Bronchial epithelial cell (primary cell): ENCODE measurements around the gene AGPAT4. TPM values are rescaled to one million over a fixed set of nuclear protein-coding genes. Genes with fewer than 3 reads are reported as not detected.

Experiments
- DNase-seq: peaks from one replicate; pipeline ENCODE4 v3.0.0-alpha.2; 2010; ENCODE audit warnings: low read depth
- FAIRE-seq: peaks from 2 replicates; lab custom pipeline; 2011; peaks lifted over from hg19 to GRCh38; lab: Jason Lieb, UNC
- H3K27me3 ChIP-seq: 2 replicates; pipeline ENCODE4 v1.5.1; 2011; ENCODE audit warnings: low read length; ENCODE audit not compliant: control insufficient read depth, insufficient read depth
- H3K36me3 ChIP-seq: 2 replicates; pipeline ENCODE4 v1.5.1; 2011; ENCODE audit warnings: low read length; ENCODE audit not compliant: control insufficient read depth, insufficient read depth
- H3K4me3 ChIP-seq: 2 replicates; pipeline ENCODE4 v1.5.1; 2011; ENCODE audit warnings: mild to moderate bottlenecking, low read depth, low read length, control low read depth
- total RNA-seq: library from RNA; depleted of rRNA; stranded (reverse); fragments of >200 nt; gene quantifications from 2 replicates; pipeline ENCODE4 v1.2.1, GENCODE V29; 2014
- TF ChIP-seq, protein P1 (sequence below): IDR thresholded peaks from 2 replicates; pipeline ENCODE4 v1.5.1; 2011; ENCODE audit warnings: mild to moderate bottlenecking, moderate library complexity, low read length, control low read depth, inconsistent platforms; ENCODE audit not compliant: insufficient read depth, severe bottlenecking

Gene AGPAT4
- total RNA-seq, 1 donor from 2014 or later: 2.6 TPM

DNA sequence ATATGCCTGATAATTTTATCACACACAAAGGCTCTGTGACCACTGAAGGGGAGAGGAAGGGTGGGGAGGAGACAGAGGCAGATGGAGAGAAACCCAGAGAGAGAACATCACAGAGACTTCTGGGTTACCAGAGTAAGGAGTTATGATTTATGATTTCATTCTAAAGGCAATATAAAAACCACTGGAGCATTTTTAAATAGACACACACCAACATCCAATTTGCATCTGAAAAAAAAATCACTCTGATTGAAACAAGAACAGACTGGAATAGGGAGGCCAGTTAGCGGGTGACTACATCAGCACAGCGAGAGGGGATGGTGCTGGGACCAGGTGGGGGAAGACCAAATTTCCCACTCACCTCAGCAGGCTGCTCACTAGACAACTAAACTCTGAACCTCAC is 104.8 kb downstream of the AGPAT4 start:
- TF ChIP-seq, protein P1, sequence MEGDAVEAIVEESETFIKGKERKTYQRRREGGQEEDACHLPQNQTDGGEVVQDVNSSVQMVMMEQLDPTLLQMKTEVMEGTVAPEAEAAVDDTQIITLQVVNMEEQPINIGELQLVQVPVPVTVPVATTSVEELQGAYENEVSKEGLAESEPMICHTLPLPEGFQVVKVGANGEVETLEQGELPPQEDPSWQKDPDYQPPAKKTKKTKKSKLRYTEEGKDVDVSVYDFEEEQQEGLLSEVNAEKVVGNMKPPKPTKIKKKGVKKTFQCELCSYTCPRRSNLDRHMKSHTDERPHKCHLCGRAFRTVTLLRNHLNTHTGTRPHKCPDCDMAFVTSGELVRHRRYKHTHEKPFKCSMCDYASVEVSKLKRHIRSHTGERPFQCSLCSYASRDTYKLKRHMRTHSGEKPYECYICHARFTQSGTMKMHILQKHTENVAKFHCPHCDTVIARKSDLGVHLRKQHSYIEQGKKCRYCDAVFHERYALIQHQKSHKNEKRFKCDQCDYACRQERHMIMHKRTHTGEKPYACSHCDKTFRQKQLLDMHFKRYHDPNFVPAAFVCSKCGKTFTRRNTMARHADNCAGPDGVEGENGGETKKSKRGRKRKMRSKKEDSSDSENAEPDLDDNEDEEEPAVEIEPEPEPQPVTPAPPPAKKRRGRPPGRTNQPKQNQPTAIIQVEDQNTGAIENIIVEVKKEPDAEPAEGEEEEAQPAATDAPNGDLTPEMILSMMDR: no peak
- no peaks in the 10 kb centered on the region for H3K27me3 ChIP-seq
- FAIRE-seq: no peak
- H3K36me3 ChIP-seq: peaks cover 1% of the 10 kb centered on the region
- no peak for DNase-seq
- no peak overlapping the region for H3K4me3 ChIP-seq

DNA sequence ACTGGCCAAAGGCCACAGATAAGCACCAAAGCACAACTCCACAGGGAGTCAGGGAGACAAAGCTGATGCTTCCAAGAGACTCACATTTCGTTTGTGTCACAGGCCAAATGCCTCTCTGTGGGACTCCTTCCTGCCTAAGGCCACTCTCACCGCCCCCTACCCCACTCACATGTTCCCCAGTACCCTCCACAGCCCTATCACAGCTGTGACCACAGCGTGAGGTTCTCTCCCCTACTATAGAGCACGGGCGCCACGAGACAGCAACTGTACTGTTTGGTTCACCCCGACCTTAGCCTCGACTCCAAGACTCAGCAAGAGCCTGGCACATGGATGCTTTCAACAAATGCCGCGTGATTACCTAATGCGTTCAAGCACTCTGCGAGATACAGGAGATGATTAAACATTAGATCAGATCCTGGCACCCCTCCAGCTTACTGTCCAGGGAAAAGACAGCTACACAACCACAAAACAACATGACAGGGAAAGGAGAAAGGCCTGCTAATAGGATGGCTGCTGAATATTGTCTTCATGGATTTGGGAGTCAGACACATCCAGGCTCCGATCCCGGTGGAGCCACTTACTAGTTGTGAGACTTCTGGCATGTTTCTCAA is 105.5 kb downstream of the AGPAT4 start:
- H3K27me3 ChIP-seq: no peaks in the 10 kb centered on the region
- FAIRE-seq: no peak
- DNase-seq: peak; percentile 98
- TF ChIP-seq, protein P1: no peak
- peaks cover 1% of the 10 kb centered on the region for H3K36me3 ChIP-seq
- H3K4me3 ChIP-seq: no peak overlapping the region

DNA sequence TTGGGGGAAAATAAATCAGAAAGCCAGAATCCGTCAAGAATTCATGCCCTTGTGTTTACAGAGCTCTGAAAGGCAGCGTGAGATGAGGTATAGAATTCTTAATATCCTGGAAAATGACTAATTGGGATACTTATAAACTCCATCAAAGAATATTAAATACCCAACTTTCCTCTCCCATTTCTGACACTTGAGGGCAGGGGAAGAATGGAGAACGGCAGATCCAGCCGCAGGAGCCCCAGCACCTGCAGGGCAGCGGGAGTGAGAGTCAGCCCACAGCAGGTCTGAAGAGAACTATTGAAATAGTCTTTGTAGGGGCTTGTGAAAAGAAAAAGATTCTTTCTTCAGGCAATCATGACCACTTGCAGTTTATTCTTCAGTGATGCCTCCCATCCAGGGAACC is 107.2 kb downstream of the AGPAT4 start:
- H3K36me3 ChIP-seq: peaks cover 1% of the 10 kb centered on the region
- TF ChIP-seq, protein P1: no peak
- H3K4me3 ChIP-seq: no peak overlapping the region
- H3K27me3 ChIP-seq: no peaks in the 10 kb centered on the region
- no peak for DNase-seq
- FAIRE-seq: no peak

DNA sequence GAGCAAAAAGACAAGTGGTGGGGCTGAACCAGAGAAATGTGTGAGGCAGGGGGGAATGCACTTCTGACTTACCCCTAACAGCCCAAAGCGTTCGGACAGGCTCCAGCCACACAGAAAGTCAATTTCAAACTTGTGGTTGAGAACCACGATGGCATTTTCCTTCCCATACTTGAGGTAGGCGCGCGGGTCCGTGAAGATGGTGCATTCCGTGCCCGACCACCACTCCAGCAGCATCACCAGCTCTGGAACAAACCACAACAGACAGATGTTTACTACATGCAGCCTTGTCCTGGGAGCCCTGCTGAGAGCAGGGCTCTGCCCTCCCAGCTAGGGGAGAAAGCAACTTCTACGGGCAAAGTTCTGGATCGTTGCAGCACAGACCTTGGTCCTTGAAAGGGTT is 107.7 kb downstream of the AGPAT4 start:
- Histone ChIP-seq H3K27me3 (no peaks in the 10 kb centered on the region), H3K36me3 (peaks cover 1% of the 10 kb centered on the region), H3K4me3 (no peak overlapping the region)
- TF ChIP-seq, protein P1: no peak
- no peak for DNase-seq
- FAIRE-seq: no peak

DNA sequence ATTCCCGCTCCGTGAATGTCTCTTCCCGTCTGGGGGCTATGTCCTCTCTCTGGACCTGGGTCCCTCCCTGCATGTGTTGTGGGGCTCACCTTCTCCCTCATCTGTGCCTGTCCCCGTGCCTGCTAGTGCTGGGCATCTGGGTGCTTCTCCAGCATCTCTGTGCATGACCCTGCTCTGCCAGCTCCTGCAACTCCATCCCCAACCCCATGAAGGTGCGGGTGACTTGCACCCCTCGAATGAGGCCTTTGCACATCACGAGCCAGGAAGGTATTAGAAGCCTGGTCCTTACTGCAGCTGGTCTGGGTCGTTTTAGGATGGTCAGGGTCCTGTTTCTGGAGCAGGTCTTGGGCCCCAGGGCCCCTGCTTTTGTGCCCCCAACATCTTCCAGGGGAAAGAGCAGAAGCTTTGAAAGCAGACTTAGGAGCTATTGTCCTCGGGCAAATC is 109.7 kb downstream of the AGPAT4 start:
- FAIRE-seq (no peak), DNase-seq (no peak)
- Histone ChIP-seq H3K27me3 (no peaks in the 10 kb centered on the region), H3K4me3 (no peak overlapping the region), H3K36me3 (peaks cover 1% of the 10 kb centered on the region)
- TF ChIP-seq, protein P1: no peak
